HG02623 (cell line): ENCODE data around the gene TWF2.

Experiments used
- ATAC-seq: cut with Tn5 transposase; IDR thresholded peaks from one replicate; pipeline ENCODE4 v1.9.1; 2021; ENCODE audit warnings: moderate library complexity; ENCODE audit not compliant: unreplicated experiment

The TWF2 gene

GRCh38 chr3:52184690-52185089 lies 54.3 kb downstream of the TWF2 start:
- no peak for ATAC-seq

GRCh38 chr3:52183786-52184445 lies 55.0 kb downstream of the TWF2 start:
- no peak for ATAC-seq

DNA sequence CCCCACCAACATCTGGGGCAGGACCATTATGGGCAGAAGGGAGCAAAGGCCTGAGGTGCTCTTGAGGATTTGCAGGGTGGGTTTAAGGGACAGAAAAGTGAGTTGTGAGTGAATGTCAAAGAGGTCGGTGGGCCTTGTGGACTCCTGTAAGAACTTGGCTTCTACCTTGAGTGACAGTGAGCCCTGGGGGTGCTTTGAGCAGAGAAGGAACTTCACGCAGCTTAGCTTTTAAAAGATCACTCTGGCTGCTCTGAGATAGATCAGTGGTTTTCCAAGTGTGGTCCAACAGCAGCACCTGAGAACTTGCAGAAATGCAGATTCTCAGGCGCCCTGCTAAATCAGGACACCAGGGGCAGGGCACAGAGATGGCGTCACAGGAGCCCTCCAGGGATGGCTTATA lies 56.3 kb downstream of the TWF2 start:
- no peak for ATAC-seq

DNA sequence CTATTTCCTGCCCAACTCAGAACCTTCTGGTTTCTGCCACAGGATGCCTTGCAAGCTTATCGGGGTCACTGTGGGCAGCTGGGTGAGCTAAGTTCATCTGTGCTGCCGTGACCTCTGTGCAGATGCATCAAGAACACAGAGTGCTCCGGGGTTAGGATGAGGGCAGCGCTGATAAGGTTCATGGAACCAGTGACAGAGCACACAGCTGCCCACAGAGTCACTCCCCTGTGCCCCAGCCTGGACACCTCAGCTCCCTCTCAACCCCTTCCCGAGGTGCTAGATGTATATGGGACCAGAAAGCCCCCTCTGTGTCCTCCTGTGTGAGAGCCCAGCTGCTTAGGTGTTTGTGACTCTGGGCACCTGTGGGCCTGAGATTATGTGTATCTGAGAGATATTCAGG lies 56.8 kb downstream of the TWF2 start:
- no peak for ATAC-seq

DNA sequence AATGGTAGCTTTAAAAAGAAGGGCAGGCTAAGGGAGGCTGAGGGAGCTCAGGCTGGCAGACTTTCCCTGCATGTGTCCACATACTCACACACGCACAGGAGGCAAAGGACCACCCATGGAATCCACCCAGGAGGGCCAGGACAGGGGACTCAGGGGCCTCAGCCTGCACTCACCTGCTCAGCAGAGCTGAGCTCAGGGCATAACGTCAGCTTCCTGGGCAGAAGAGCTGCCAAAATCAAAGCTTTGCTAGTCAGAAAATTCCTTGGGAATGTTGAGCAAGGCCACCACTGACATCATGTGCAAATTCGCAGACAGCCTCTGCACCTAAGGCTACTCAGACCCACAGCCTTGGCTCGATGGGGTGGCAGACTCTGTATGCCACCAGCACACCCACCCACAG lies 57.4 kb downstream of the TWF2 start:
- no peak for ATAC-seq
